ENCODE results near the gene SHROOM3.
"Not testable (repeated sequence)": the region's sequence is repeated elsewhere in the genome, so short reads cannot be mapped to it uniquely, and the experiment has no call there.

Gene SHROOM3

DNA sequence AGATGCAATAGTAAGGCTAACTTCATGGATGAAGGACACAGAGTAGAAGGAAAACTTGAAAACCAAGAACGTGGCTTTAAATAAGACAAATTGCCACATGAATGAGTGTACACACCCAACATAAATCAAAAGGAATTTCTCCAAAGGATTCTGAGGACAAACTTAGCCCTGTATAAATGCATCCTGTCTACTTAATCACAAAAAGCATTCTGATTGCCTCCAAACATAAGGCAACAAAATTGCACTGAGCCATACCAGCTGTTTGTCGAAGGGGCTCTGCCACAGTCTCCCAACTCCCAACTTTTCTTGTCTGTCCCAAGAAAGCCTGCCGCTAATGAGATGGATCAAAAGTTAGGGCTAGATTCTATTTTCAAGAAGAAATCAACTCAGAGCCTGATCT is 268.6 kb downstream of the SHROOM3 start:
- no peak for DNase-seq

DNA sequence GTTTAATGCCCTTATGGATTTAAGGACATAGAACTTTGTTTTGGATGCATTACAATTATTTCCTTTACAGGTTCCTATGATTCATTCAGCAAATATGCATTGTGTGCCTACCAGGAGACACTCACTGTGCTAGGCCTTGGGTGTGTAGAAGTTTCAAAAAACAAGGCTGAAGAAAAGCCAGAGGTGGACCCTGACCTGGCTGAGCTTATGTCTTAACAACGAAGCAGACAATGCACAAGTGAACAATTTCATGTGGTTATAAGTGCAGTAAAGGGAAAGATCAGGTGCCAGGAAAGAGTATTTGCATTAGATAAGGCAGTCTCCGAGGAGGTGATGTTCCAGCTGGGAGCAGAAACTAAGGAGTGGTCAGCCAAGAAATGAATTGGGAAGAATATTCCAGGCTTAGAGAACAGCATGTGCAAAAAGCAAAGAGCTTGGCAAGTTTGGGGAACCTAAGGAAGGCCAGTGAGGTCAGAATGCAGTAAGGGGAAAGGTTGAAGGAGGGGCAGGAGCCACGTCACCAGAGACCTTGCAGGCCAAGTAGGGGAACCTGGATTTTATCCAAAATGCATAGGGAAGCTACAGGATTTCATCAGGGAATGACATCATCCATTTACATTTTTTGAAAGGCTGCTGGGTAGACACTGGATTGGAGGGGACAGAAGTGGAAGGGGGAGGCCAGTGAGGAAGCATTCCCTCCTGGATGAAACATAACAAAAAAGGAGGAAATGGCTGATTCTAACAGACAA is 269.3 kb downstream of the SHROOM3 start:
- DNase-seq = no peak

GRCh38 chr4:76705472-76705871 is 270.4 kb downstream of the SHROOM3 start:
- DNase-seq = no peak

DNA sequence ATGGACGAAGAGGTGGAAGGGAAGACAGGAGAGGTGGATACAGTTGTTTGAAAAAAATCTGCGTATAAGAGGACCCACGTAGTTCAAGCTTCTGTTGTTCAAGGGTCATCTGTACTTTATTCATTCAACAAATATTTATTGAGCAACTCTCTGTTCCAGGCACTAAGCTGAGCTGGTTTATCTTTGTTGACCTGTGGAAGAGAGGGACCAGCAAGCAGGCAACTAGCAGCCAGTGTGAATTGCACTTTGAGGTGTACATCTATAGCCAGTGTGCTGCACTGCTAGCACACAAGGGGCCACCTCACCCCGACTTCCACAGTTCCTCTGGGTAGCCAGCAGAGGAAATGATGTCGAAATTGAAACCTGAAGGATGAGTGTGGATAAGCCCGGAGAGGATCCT is 271.6 kb downstream of the SHROOM3 start:
- DNase-seq = no peak

DNA sequence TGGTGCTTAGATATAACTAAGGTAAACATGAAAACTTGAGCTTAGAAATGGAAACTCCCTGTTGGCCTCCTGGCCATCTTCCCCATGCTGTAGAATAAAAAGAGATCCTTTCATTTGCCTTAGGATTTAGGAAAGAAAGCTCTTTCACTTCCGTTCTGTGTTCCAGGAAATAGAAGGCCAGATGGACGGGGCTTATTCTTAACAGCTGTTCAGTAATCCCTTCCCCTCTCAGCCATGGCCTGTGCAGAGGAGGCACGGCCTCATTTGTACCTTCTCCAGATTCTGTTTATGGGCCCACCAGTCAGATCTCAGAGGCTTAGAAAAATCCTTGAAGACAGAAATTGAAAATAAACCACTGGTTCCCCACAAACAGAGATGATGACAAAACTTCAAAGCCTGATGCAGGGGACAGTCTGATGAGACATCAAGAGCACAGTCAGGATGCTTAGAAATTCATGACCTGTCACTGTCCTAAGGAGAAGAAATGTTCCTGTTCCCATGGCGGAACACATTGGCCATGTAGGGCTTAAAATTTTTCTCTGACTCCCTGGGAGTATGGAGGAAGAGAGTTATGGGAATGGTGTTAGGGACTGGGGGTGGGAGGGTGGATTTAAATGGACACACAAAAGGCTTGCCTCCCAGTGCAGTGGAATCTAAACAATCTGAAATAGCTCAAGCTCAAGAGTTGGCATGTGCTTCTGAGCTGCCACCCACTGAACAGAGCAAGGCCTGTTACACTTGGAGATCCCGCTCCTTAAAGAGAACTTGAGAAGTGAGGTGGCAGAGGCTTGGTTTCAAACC is 274.1 kb downstream of the SHROOM3 start:
- DNase-seq = no peak

GRCh38 chr4:76709772-76710090 is 274.7 kb downstream of the SHROOM3 start:
- DNase-seq = no peak

DNA sequence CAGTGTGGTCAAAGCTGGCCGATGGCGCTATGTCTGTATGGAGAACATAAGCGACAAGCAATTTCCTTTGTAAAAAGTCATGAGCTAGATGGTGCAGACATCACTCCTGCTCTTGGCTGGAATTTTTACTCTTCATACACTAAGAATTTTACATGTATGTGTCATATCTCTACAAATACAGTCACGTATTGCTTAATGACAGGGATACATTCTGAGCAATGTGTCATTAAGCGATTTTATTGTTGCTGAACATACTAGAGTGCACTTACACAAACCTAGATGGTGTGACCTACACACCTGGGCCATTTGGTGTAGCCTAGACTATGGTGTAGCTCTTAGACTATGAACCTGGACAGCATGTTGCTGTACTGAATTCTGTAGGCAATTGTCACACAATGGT is 277.5 kb downstream of the SHROOM3 start:
- no peak for DNase-seq

GRCh38 chr4:76714226-76714625 is 279.2 kb downstream of the SHROOM3 start:
- no peak for DNase-seq

GRCh38 chr4:76716020-76716419 is 281.0 kb downstream of the SHROOM3 start:
- DNase-seq = no peak

DNA sequence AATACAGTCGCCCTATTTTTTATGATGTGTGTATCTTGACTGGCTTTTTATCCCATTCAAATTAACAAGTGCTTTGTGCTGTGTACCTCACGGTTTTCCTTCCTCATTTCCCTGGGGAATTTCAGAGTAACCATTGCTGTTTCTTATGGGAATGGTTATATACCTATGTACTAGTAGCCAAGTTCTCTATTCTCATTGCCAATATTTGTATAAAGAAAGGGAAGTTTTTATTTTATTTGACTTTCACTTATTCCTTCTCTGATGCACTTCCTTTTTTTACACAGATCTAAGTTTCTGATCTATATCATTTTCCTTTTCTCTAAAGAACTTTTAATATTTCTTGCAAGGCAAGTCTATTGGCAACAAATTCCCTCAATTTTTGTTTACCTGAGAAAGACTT is 281.6 kb downstream of the SHROOM3 start:
- no peak for DNase-seq

DNA sequence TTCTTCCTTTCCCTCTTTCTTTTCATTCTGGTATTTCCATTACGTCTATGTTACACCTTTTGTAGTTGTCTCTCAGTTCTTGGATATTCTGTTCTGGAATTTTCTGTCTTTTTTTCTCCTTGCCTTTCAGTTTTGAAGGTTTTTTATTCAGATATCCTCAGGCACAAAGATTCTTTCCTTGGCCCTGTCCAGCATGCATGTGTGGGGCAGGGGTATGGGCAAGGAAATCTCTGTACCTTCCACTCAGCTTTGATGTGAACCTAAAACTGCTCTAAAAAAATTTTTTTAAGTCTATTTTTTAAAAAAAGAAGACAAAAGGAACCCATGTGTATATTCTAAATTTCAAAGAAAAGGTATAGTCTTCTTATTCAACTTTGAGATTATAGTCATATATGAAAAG is 282.4 kb downstream of the SHROOM3 start:
- DNase-seq = no peak

- DNase-seq = no peak
Measured at GRCh38 chr4:76718021-76718420, 283.0 kb downstream of the SHROOM3 start.

DNA sequence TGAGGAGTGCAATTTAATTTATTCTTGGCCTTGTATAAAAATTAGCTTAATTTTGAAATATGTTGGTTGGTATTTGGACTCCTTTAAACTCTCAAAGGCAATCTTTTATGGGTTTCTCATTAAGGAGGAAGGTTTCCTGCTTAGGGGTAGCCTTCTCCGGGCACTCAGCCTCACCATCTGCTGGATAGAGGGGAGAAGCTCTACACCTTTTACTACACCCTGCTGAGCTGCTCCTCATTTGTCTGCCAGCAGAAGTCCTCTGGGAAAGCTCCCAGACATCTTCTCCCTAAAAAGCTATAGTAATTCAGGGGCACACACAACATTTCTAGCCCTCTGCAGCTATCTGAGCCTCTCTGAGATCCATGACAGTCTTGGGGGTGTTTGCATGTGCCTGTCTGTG is 283.8 kb downstream of the SHROOM3 start:
- DNase-seq = no peak

DNA sequence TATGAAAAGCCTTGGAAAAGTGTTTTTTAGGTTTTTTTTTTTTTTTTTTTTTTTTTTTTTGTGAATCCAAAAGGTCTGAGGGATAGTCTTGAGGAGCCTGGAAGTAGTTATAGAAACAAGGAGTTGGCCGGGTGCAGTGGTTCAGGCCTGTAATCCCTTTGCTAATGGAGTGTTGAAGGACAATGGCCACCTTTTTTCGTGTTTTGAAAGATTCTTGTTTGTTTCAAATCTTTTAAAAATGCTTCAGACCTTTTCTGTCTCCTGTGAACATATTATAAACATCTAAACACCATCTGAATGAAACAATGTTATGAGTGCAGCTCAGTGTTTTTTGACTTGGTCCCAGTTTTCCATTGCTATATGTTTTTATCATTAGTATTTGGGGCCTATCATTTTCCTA is 285.1 kb downstream of the SHROOM3 start:
- no peak for DNase-seq

GRCh38 chr4:76722146-76722545 is 287.1 kb downstream of the SHROOM3 start:
- not testable (repeated sequence) for DNase-seq

- no peak for DNase-seq
Measured at GRCh38 chr4:76722838-76723237, 287.8 kb downstream of the SHROOM3 start.

GRCh38 chr4:76723373-76723772 is 288.3 kb downstream of the SHROOM3 start:
- no peak for DNase-seq

DNA sequence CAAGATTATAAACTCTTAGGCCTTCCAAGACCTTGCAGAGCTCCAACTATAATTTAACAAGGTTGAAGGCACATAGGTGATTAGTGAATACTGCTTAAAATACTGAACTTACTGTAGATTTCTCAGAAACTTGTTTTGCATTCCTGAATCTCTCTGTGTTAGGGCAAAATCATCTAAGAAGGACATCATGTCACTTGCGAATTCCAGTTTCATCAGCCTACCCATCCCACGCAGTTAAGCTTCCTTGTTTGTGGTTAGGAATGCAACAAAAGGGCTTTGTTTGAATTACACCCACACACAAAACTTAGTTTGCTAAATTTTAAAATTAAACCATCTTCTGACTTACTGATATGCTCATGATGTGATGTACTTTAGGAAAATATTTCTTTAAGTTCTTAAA is 288.9 kb downstream of the SHROOM3 start:
- no peak for DNase-seq

DNA sequence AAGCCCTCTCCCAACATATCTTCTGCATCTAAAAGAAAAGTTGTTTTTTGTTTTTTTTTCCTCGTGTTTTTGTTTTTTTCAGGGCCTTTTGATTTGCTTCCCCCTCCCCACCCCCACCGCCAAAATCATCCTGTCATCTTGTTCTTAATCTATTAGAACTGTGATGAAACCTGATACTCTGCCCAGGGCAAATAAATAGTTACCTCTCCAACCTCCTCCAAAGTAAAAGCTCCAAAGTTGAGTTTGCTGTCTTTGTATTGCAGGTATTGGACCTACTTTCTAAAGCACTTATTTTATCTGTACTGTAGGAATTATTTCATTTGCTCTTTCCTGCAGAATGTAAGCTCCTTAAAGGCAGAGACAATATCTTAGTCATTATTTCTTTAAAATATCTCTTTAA is 290.0 kb downstream of the SHROOM3 start:
- no peak for DNase-seq

GRCh38 chr4:76726176-76726575 is 291.1 kb downstream of the SHROOM3 start:
- DNase-seq = no peak

- DNase-seq = no peak
Measured at GRCh38 chr4:76726631-76727030, 291.6 kb downstream of the SHROOM3 start.

DNA sequence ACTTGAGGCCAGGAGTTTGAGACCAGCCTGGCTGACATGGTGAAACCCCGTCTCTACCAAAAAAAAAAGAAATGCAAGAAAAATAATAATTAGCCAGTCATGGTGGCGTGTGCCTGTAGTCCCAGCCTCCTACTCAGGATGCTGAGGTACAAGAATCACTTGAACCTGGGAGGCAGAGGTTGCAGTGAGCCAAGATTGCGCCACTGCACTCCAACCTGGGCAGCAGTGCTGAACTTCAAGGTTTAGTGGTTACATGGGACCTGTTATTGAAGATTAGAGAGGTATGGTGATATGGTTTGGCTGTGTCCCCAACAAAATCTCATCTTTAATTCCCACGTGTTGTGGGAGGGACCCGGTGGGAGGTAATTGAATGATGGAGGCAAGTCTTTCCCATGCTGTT is 292.9 kb downstream of the SHROOM3 start:
- DNase-seq = not testable (repeated sequence)

DNA sequence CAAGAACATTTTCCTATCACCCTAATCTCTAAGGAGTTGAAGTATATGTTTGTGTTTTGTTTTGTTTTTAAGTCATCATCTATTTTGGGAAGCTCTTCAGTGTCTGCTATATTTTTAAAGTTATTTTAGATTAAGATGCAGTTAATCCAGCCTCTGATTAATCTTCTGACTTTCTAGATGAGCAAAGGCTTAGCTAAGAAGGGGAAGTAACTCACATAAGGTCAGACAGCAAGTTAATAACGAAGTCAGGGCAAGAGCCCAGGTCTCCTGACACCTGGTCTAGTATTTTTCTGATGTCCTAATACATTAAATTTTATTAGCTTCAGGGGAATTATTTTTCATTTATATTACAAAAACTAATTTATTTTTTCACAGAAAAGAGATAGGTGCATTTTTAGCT is 294.4 kb downstream of the SHROOM3 start:
- no peak for DNase-seq

GRCh38 chr4:76729980-76730379 is 295.0 kb downstream of the SHROOM3 start:
- DNase-seq = no peak

GRCh38 chr4:76732246-76732645 is 297.2 kb downstream of the SHROOM3 start:
- no peak for DNase-seq

All from stimulated activated CD4-positive, alpha-beta T cell treated with anti-CD3 and anti-CD28 coated beads, Interleukin-15, amount 100 ng/mL, for 24 hours (primary cell).